ENCODE data around the gene ATP13A5.

ATP13A5 gene

DNA sequence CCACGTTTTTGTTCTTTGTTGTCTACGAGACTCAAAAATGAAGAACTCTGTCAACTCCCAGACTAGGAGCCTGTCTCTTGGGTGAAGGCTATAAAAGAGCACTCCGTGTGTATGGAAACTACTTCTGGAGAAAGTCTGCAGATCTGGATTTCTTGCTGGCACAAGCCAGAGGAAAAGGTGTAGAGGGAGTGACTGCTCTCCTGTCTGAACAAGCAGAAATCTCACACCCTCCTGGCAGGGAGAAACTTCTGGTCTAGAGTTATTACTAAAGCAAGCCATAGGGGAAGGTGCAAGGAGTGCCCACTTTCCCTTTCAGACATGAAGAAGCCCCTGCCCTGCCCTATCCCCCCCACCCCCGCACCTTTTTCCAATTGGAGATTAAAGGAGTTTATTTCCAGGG, 128.1 kb downstream of the ATP13A5 start:
- no peak for DNase-seq

DNA sequence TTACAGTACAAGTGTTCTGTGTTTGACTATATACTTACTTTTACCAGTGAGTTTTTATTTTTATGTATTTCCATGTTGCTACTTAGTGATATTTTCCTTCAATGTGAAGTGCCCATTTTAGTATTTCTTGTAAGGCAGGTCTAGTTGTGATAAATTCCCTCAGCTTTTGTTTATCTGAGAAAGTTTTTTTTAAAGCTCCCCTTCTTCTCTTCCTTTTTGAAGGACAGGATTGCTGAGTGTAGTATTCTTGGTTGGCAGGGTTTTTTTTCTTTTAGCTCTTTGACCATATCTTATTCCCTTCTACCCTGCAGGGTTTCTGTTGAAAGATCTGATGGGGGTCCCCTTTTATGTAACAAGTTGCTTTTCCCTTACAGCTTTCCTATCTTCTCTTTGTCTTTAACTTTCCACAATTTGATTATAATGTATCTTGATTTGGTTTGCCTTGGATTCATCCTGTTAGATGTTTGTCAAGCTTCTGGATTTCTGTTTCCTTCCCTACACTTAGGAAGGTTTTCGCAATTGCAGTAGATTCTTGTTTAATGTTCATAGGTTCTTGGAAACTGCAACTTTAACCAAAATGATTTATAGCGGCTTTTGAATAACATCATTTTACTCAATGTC, 129.6 kb downstream of the ATP13A5 start:
- DNase-seq, result no peak

- no peak for DNase-seq
Measured at GRCh38 chr3:193243571-193243970, 135.0 kb downstream of the ATP13A5 start.

DNA sequence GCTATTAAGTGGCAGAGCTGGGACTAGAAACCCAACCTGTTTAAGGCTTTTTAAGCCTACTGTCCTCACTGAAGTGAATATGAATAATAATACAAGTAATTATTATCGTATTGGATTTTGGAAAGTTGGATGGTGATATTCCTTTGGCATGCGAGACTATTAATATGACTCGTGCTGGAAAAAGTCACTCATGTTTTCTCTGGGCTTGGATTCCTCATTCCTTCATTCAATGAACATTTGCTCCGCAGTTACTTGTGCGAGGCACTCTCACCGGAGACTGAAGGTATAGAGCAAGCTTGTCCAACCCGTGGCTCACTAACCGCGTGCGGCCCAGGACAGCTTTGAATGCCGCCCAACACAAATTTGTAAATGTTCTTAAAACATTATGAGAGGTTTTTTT, 136.8 kb downstream of the ATP13A5 start:
- DNase-seq, result no peak

DNA sequence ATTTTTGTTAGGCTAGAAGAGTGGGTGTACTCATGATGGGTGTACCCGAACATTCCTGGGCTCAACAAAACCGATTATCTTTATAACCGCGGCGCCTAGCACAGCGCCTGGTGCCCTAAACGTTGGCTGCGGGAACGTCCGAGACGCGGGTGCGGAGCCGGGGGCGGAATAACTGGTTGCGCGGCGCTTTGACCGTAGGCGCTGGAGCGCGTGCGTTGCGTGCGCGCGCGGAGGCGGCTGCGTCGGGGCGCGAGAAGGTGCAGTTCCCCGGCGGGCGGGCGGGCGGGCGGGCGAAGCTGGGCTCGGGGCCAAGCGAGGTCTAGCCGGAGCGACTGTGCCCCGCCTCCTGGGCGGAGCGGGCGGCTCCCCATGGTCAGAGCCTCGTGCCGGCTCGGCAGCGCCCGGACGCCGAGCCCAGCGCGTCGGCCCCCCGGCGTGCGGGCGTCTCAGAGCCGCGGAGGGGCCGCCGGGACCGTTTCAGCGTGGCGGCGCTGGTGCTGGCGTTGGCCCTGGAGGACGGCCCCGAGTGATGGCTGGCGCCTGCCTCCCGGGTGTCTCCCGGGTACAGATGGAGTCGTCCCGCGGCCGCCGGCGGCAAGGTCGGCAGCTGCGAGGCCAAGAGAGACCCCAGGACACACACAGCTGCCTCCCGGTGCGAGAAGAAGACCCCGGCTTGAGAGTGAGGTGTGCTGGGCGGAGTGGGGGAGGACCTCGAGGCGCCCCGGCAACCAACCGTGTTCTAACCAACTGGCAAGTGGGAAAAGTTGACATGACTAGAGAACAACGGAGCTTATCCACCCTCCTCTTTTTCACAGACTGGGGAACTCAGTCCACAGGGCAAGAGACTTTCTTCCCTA, 137.5 kb downstream of the ATP13A5 start, which contains the start of gene PLAAT1:
Gene PLAAT1 (plus strand): TSS at position 373 of the 857 bp plus-strand sequence. CDS start 14,429 bp downstream, outside the sequence.
- peak; percentile 87 for DNase-seq

DNA sequence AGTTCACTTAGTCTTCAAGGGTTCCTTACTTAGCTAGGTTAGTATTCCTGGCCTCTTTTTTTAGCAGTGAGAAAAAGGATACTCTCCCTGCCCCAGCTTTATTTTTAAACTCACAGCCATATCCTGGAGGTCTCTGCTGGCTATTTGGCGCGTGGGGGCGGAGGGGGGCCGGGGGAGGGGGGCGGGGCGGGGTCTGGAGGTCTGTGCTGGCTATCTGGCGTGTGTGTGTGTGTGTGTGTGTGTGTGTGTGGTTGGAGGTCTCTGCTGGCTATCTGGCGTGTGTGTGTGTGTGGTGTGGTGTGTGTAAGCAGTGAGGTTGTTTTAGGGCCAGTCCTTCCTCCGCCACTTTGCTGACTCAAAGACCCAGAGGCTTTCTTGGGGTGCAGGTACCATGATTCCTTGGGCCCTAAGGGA, 138.1 kb downstream of the ATP13A5 start:
- DNase-seq, result peak; percentile 82

GRCh38 chr3:193237030-193237429, 141.5 kb downstream of the ATP13A5 start:
- DNase-seq, result no peak

GRCh38 chr3:193236599-193236998, 142.0 kb downstream of the ATP13A5 start:
- no peak for DNase-seq

DNA sequence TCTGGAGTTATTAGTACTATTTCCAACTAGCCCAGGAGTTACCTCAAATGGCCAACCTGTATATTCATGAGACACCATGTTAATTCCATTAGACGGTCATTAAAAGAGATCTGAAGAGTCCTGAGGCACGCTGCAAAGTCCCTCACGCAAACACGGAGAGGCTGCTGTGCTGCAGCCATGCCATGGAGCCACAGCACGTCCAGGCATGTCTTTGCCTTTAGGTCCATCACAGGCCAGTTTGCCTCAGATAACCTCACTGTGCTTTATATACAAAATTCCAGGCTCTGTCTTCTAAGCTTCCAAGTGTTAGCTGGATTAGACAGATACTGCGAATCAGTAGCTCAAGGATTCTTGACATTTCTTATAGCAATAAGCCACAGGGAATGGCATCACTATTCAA, 147.4 kb downstream of the ATP13A5 start:
- no peak for DNase-seq

- no peak for DNase-seq
Measured at GRCh38 chr3:193230610-193231009, 147.9 kb downstream of the ATP13A5 start.

GRCh38 chr3:193229851-193230420, 148.6 kb downstream of the ATP13A5 start:
- no peak for DNase-seq

GRCh38 chr3:193228206-193228605, 150.3 kb downstream of the ATP13A5 start:
- DNase-seq, result no peak

DNA sequence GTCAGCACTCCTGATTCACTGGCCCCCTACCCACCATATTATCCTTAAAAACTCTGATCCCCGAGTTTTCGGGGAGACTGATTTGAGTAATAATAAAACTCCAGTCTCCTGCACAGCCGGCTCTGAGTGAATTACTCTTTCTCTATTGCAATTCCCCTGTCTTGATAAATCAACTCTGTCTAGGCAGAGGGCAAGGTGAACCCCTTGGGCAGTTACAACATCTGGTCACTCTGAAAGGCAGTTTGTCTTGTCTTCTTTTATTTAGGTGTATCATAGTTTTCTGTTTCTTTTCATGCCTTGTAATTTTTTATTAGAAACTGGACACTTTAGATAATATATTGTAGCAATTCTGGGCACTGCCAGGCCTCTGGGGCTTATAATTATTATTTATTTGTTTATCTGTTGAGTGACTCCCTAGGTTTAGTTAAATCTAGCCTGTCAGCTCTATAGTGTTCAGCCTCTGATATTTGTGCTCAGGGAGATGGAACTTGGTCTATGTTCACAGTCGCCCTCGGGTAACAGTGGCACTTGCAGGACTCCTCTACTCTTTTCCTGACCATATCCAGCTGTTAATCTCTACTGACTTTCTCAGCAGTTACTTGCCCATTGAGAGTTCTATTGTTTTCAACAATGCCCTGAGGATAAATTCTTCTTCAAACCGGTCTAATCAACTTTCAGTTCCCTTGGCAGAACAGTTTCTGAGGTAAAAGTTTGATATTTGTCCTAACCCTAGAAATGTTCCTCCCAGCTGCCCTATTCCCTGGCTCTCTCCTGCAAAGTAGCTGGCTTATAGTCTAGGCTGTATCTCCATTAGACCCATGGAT, 153.0 kb downstream of the ATP13A5 start:
- DNase-seq, result no peak
